ENCODE results near the gene SUSD6. TPM values are rescaled to one million over a fixed set of nuclear protein-coding genes. Genes with fewer than 3 reads are reported as not detected.

The SUSD6 gene
- total and polyA plus RNA-seq, 2 experiments from 2014 or later = 2.8 to 3.4 TPM

DNA sequence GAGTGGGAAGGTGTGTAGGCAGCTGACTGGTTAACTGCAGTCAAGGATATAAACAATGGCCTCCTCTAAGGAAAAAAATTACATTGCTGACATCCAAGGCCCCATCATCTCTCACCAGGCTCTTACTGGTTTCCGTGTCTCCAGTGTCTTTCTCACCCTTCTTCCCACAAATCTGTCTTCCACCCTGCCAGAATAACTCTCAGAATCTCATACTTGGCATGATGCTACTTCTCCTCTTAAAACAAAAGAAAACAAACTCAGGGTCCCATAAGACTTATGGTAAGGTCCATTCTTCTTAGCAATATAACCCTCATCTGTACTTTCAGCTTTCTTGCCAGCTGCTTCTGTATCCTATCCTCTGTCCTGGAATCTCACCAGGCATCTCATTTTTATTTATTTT, 68.9 kb downstream of the SUSD6 start:
- peaks cover 3% of the 10 kb centered on the region; the same call in 2 of the 3 replicates for H3K4me1 Mint-ChIP-seq
- H2AFZ ChIP-seq = no peak overlapping the region
- no peak overlapping the region for H3K4me3 Mint-ChIP-seq
- H3F3A ChIP-seq (replicated peaks; ENCODE audit: low read depth) = no peaks in the 10 kb centered on the region
- H3K27me3 ChIP-seq (ENCODE audit: insufficient read depth) = no peaks in the 10 kb centered on the region
- no peak overlapping the region for H3K4me2 ChIP-seq
- no peaks in the 10 kb centered on the region for H3K79me2 ChIP-seq (replicated peaks; ENCODE audit: insufficient read depth)
- no peak for ATAC-seq
- no peak for TF ChIP-seq POLR2AphosphoS5 (IDR thresholded peaks at IDR 0.05; ENCODE audit: low read depth)
- no peak for TF ChIP-seq ZNF114 (CRISPR knock-in tag; IDR thresholded peaks at IDR 0.05)
- TF ChIP-seq CREB1 (CRISPR knock-in tag; IDR thresholded peaks at IDR 0.05; ENCODE audit: low read depth) = no peak
- TF ChIP-seq, protein P1, sequence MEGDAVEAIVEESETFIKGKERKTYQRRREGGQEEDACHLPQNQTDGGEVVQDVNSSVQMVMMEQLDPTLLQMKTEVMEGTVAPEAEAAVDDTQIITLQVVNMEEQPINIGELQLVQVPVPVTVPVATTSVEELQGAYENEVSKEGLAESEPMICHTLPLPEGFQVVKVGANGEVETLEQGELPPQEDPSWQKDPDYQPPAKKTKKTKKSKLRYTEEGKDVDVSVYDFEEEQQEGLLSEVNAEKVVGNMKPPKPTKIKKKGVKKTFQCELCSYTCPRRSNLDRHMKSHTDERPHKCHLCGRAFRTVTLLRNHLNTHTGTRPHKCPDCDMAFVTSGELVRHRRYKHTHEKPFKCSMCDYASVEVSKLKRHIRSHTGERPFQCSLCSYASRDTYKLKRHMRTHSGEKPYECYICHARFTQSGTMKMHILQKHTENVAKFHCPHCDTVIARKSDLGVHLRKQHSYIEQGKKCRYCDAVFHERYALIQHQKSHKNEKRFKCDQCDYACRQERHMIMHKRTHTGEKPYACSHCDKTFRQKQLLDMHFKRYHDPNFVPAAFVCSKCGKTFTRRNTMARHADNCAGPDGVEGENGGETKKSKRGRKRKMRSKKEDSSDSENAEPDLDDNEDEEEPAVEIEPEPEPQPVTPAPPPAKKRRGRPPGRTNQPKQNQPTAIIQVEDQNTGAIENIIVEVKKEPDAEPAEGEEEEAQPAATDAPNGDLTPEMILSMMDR (conservative IDR thresholded peaks at IDR 0.05; ENCODE audit: low read depth in 2 of 2) = no peak
- no peak for TF ChIP-seq NANOG (IDR thresholded peaks at IDR 0.05; ENCODE audit: borderline replicate concordance)
- TF ChIP-seq ZNF331 (CRISPR knock-in tag; IDR thresholded peaks at IDR 0.05; ENCODE audit: low read depth) = no peak
- TF ChIP-seq, protein P2, sequence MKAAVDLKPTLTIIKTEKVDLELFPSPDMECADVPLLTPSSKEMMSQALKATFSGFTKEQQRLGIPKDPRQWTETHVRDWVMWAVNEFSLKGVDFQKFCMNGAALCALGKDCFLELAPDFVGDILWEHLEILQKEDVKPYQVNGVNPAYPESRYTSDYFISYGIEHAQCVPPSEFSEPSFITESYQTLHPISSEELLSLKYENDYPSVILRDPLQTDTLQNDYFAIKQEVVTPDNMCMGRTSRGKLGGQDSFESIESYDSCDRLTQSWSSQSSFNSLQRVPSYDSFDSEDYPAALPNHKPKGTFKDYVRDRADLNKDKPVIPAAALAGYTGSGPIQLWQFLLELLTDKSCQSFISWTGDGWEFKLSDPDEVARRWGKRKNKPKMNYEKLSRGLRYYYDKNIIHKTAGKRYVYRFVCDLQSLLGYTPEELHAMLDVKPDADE (IDR thresholded peaks at IDR 0.05) = no peak
- TF ChIP-seq JUNB (IDR thresholded peaks at IDR 0.05; ENCODE audit: unreplicated experiment) = no peak
- no peaks in the 10 kb centered on the region for H3K36me3 Mint-ChIP-seq (ENCODE audit: low read depth)
- no peak overlapping the region for H3K27ac Mint-ChIP-seq
- no peak overlapping the region for H3K27ac ChIP-seq (ENCODE audit: low read depth)
- H3K27me3 Mint-ChIP-seq (ENCODE audit: insufficient read depth, low read depth, poor library complexity) = peaks cover 6% of the 10 kb centered on the region
- no peaks in the 10 kb centered on the region for H3K4me1 ChIP-seq (ENCODE audit: insufficient read depth)
- no peaks in the 10 kb centered on the region for H3K9me2 ChIP-seq (ENCODE audit: insufficient read depth)
- no peaks in the 10 kb centered on the region for H3K36me3 ChIP-seq (ENCODE audit: insufficient read depth)
- H4K20me1 ChIP-seq (replicated peaks; ENCODE audit: insufficient read depth) = no peaks in the 10 kb centered on the region
- H3K9me3 Mint-ChIP-seq = no peaks in the 10 kb centered on the region
- no peak for DNase-seq (ENCODE audit: low spot score)
- H3K4me3 ChIP-seq = no peak overlapping the region

DNA sequence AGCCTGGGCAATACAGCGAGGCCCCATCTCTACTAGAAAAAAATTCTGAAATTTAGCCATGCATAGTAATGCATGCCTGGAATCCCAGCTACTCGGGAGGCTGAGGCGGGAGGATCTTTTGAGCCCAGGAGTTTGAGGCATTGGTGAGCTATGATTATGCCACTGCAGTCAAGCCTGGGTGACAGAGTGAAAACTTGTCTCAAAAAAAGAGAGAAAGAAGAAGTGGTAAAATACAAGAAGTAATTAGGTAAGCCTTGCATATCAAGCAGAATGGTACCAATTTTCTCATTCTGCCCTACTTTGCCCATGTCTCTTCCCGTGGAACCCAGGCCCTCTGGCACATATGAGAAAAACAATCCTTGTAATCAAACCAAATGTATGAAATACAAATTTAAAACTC, 70.7 kb downstream of the SUSD6 start:
- Histone ChIP-seq H3K27ac (ENCODE audit: low read depth) (no peak overlapping the region), H3K36me3 (ENCODE audit: insufficient read depth) (no peaks in the 10 kb centered on the region), H3K4me3 (no peak overlapping the region), H3K79me2 (replicated peaks; ENCODE audit: insufficient read depth) (no peaks in the 10 kb centered on the region), H3F3A (replicated peaks; ENCODE audit: low read depth) (no peaks in the 10 kb centered on the region), H3K9me2 (ENCODE audit: insufficient read depth) (no peaks in the 10 kb centered on the region), H2AFZ (no peak overlapping the region), H3K4me2 (no peak overlapping the region), H3K4me1 (ENCODE audit: insufficient read depth) (no peaks in the 10 kb centered on the region), H3K27me3 (ENCODE audit: insufficient read depth) (no peaks in the 10 kb centered on the region), H4K20me1 (replicated peaks; ENCODE audit: insufficient read depth) (no peaks in the 10 kb centered on the region)
- Mint-ChIP-seq H3K27me3 (ENCODE audit: insufficient read depth, low read depth, poor library complexity) (peaks cover 6% of the 10 kb centered on the region), H3K27ac (no peak overlapping the region), H3K4me1 (peaks cover 11% of the 10 kb centered on the region), H3K9me3 (no peaks in the 10 kb centered on the region), H3K4me3 (no peak overlapping the region), H3K36me3 (ENCODE audit: low read depth) (no peaks in the 10 kb centered on the region)
- DNase-seq (ENCODE audit: low spot score) (no peak), ATAC-seq (no peak)
- no peak for TF ChIP-seq EZH2phosphoT487 (IDR thresholded peaks at IDR 0.05; ENCODE audit: unreplicated experiment)
- TF ChIP-seq POLR2AphosphoS5 (IDR thresholded peaks at IDR 0.05; ENCODE audit: low read depth) = no peak
- TF ChIP-seq ZNF331 (CRISPR knock-in tag; IDR thresholded peaks at IDR 0.05; ENCODE audit: low read depth) = no peak
- no peak for TF ChIP-seq JUNB (IDR thresholded peaks at IDR 0.05; ENCODE audit: unreplicated experiment)
- TF ChIP-seq, protein P3, sequence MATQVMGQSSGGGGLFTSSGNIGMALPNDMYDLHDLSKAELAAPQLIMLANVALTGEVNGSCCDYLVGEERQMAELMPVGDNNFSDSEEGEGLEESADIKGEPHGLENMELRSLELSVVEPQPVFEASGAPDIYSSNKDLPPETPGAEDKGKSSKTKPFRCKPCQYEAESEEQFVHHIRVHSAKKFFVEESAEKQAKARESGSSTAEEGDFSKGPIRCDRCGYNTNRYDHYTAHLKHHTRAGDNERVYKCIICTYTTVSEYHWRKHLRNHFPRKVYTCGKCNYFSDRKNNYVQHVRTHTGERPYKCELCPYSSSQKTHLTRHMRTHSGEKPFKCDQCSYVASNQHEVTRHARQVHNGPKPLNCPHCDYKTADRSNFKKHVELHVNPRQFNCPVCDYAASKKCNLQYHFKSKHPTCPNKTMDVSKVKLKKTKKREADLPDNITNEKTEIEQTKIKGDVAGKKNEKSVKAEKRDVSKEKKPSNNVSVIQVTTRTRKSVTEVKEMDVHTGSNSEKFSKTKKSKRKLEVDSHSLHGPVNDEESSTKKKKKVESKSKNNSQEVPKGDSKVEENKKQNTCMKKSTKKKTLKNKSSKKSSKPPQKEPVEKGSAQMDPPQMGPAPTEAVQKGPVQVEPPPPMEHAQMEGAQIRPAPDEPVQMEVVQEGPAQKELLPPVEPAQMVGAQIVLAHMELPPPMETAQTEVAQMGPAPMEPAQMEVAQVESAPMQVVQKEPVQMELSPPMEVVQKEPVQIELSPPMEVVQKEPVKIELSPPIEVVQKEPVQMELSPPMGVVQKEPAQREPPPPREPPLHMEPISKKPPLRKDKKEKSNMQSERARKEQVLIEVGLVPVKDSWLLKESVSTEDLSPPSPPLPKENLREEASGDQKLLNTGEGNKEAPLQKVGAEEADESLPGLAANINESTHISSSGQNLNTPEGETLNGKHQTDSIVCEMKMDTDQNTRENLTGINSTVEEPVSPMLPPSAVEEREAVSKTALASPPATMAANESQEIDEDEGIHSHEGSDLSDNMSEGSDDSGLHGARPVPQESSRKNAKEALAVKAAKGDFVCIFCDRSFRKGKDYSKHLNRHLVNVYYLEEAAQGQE (IDR thresholded peaks at IDR 0.05; ENCODE audit: unreplicated experiment) = no peak
- no peak for TF ChIP-seq CREB1 (CRISPR knock-in tag; IDR thresholded peaks at IDR 0.05; ENCODE audit: low read depth)
- no peak for TF ChIP-seq ZNF114 (CRISPR knock-in tag; IDR thresholded peaks at IDR 0.05)
- no peak for TF ChIP-seq EZH2 (IDR thresholded peaks at IDR 0.05; ENCODE audit: low read depth, unreplicated experiment)

Data from GM23338 (cell line).